Adrenal gland (tissue), 12 donors: Measurements from ENCODE around the gene AFP. TPM values are rescaled to one million over a fixed set of nuclear protein-coding genes. Genes with fewer than 3 reads are reported as not detected.

Experiments
- DNase-seq, 7 donors: peaks; one replicate each; pipeline ENCODE4 v3.0.0-alpha.2; 2019 to 2020
- H3K27ac ChIP-seq, 5 donors: fragments of 200-600 bp; sonication (generic) in 4 of 5; 1 replicate in 3 of 5; 2 replicates in 2 of 5; pipeline versions ENCODE4 v1.5.1 to v1.8.0; 2016 to 2020; ENCODE audit warnings: mild to moderate bottlenecking in 1 of 5
- H3K27me3 ChIP-seq: fragments of 200-600 bp; 2 replicates; pipeline ENCODE4 v1.8.0; 2021
- H3K36me3 ChIP-seq, 2 donors: fragments of 200-600 bp; replicated peaks in 1 of 2; 1 replicate in 1 of 2; 2 replicates in 1 of 2; pipeline versions ENCODE4 v1.5.1 to v1.8.0; 2018 to 2022
- H3K4me1 ChIP-seq, 2 donors: fragments of 200-600 bp; replicated peaks in 1 of 2; 1 replicate in 1 of 2; 2 replicates in 1 of 2; pipeline versions ENCODE4 v1.5.1 to v1.8.0; 2018 to 2021
- H3K4me3 ChIP-seq, 4 donors: fragments of 200-600 bp; sonication (generic) in 3 of 4; one replicate each; pipeline ENCODE4 v1.5.1; 2016 to 2018
- H3K9me3 ChIP-seq, 3 donors: fragments of 200-600 bp; sonication (generic) in 1 of 3; replicated peaks in 1 of 3; 1 replicate in 2 of 3; 2 replicates in 1 of 3; pipeline versions ENCODE4 v1.5.1 to v1.8.0; 2016 to 2021
- CTCF ChIP-seq, 6 experiments: fragments of 450-650 bp in 4 of 6; fragments of 200-600 bp in 2 of 6; sonication (generic) in 1 of 6; IDR thresholded peaks; 1 replicate in 5 of 6; 2 replicates in 1 of 6; pipeline versions ENCODE4 v1.5.1 to v1.8.0; 2016 to 2021; ENCODE audit warnings: antibody characterized with exemption in 6 of 6, mild to moderate bottlenecking in 2 of 6, moderate library complexity in 1 of 6
- POLR2A ChIP-seq, 2 donors: fragments of 450-650 bp; IDR thresholded peaks; one replicate each; pipeline ENCODE4 v1.6.1; 2017; ENCODE audit warnings: antibody characterized with exemption in 2 of 2, mild to moderate bottlenecking in 2 of 2, moderate library complexity in 1 of 2
- WGBS, 4 donors: extraction: QIAGEN DNeasy Blood & Tissue Kit in 2 of 4; methylation state at CpG; one replicate each; pipeline versions ENCODE4 v1.1.5 to v1.1.7; 2013 to 2017; 5-methylcytosine and 5-hydroxymethylcytosine counted together
- intact Hi-C, 2 donors: fragments of 100-400 bp; cut with DNase I; formaldehyde crosslinking; loops; one replicate each; pipeline versions ENCODE4 v1.14.1 to v1.15.0; 2022 to 2023
- polyA plus RNA-seq, 3 donors: library from polyadenylated mRNA; stranded (reverse); fragments of 200-250 nt in 2 of 3; fragments of 350-450 nt in 1 of 3; fragmentation: Illumina TruSeq in 1 of 3; extraction: RNeasy Lipid Tissue Mini Kit (QIAGEN cat#74804) in 1 of 3; gene quantifications; one replicate each; pipeline ENCODE4 v1.2.3, GENCODE V29; 2013 to 2014
- total RNA-seq, 9 donors: library from RNA; depleted of rRNA in 4 of 9; stranded (reverse); fragments of >200 nt in 4 of 9; fragments of 120-200 nt in 1 of 9; fragmentation: NEBNext Ultra II Directional in 1 of 9; extraction: Animal tissue kit (Norgen Biotek cat#: 25700) in 1 of 9; gene quantifications; one replicate each; pipeline versions ENCODE4 v1.1.0 to v1.2.4, GENCODE V29; 2013 to 2023
- donor health status: healthy with polysubstance abuse.
- donor health status: Bipolar disorder and iron deficiency.
- donor health status: DM: yes; HTN: yes; CAD: no.
- donor health status: DM: no; HTN: no; CAD: no.
- donor health status: DM: no; HTN: no; CAD: no.
- donor health status: DM: yes; HTN: yes; CAD: no.

Gene AFP
- total and polyA plus RNA-seq, 12 donors = 0.16 to 2.3 (median 1.0) TPM; not detected in 5

GRCh38 chr4:73429118-73429517, 6.9 kb upstream of the AFP start:
- Histone ChIP-seq H3K4me1 (no peaks in the 10 kb centered on the region), H3K9me3 (no peaks in the 10 kb centered on the region), H3K36me3 (no peaks in the 10 kb centered on the region), H3K4me3 (no peak overlapping the region), H3K27me3 (no peaks in the 10 kb centered on the region), H3K27ac (no peak overlapping the region)
- no peak for DNase-seq
- 81 to 92% (median 86%) methylated on average over 2 of the region's 2 CpGs for WGBS, 4 donors
- intact Hi-C loops = no loop called here
- TF ChIP-seq CTCF (IDR thresholded peaks at IDR 0.05) (no peak), POLR2A (IDR thresholded peaks at IDR 0.05) (no peak)

GRCh38 chr4:73429826-73430587, 6.0 kb upstream of the AFP start:
- no peaks in the 10 kb centered on the region for H3K27me3 ChIP-seq
- WGBS, 4 donors = 19 to 41% (median 36%) methylated on average over 2 of the region's 2 CpGs
- TF ChIP-seq CTCF (IDR thresholded peaks at IDR 0.05) = no peak
- no peak for TF ChIP-seq POLR2A (IDR thresholded peaks at IDR 0.05)

GRCh38 chr4:73431813-73432168, 4.2 kb upstream of the AFP start:
- no peaks in the 10 kb centered on the region for H3K27me3 ChIP-seq
- no peak for DNase-seq
- H3K27ac ChIP-seq = no peak overlapping the region
- H3K9me3 ChIP-seq = no peaks in the 10 kb centered on the region
- H3K4me1 ChIP-seq = no peaks in the 10 kb centered on the region
- H3K4me3 ChIP-seq = no peak overlapping the region
- 72 to 78% (median 75%) methylated on average over 1 of the region's 1 CpG for WGBS, 4 donors
- no peak for TF ChIP-seq POLR2A (IDR thresholded peaks at IDR 0.05)
- TF ChIP-seq CTCF (IDR thresholded peaks at IDR 0.05) = no peak
- intact Hi-C loops = no loop called here
- H3K36me3 ChIP-seq = no peaks in the 10 kb centered on the region

More at GRCh38 chr4:73429826-73430587, 6.0 kb upstream of the AFP start:
- DNase-seq = no peak
- no peak overlapping the region for H3K4me3 ChIP-seq
- H3K27ac ChIP-seq = no peak overlapping the region
- no peaks in the 10 kb centered on the region for H3K9me3 ChIP-seq
- intact Hi-C loops = no loop called here
- H3K36me3 ChIP-seq = no peaks in the 10 kb centered on the region
- H3K4me1 ChIP-seq = no peaks in the 10 kb centered on the region

GRCh38 chr4:73432169-73433000, 3.6 kb upstream of the AFP start:
- no peaks in the 10 kb centered on the region for H3K27me3 ChIP-seq
- TF ChIP-seq POLR2A (IDR thresholded peaks at IDR 0.05) = no peak
- TF ChIP-seq CTCF (IDR thresholded peaks at IDR 0.05) = no peak
- H3K36me3 ChIP-seq = no peaks in the 10 kb centered on the region
- no peaks in the 10 kb centered on the region for H3K4me1 ChIP-seq
- intact Hi-C loops = no loop called here
- WGBS, 4 donors = 76 to 84% (median 78%) methylated on average over 5 of the region's 5 CpGs
- no peak overlapping the region for H3K4me3 ChIP-seq
- H3K27ac ChIP-seq = no peak overlapping the region
- no peaks in the 10 kb centered on the region for H3K9me3 ChIP-seq
- DNase-seq = no peak
